ENCODE measurements around the gene DPF1.

DPF1 gene

GRCh38 chr19:38250428-38250820 is 26.4 kb upstream of the DPF1 start:
- H3K9me3 ChIP-seq (ENCODE audit: control insufficient read depth, low read length) = no peaks in the 10 kb centered on the region
- DNase-seq = no peak
- no peaks in the 10 kb centered on the region for H3K4me1 ChIP-seq (ENCODE audit: control insufficient read depth, insufficient read depth, low read length, poor library complexity, severe bottlenecking)
- no peak overlapping the region for H3K27ac ChIP-seq (ENCODE audit: insufficient read depth, low read length, poor library complexity, severe bottlenecking)
- H3K36me3 ChIP-seq (ENCODE audit: control insufficient read depth, insufficient read depth, low read length) = no peaks in the 10 kb centered on the region
- H3K27me3 ChIP-seq (replicated peaks; ENCODE audit: control insufficient read depth, insufficient read depth, low read length, poor library complexity, severe bottlenecking) = no peaks in the 10 kb centered on the region
- H3K4me3 ChIP-seq (ENCODE audit: insufficient read depth, low read depth, low read length, poor library complexity, severe bottlenecking) = no peak overlapping the region

GRCh38 chr19:38248421-38248820 is 24.4 kb upstream of the DPF1 start:
- H3K9me3 ChIP-seq (ENCODE audit: control insufficient read depth, low read length) = no peaks in the 10 kb centered on the region
- H3K27ac ChIP-seq (ENCODE audit: insufficient read depth, low read length, poor library complexity, severe bottlenecking) = no peak overlapping the region
- H3K4me1 ChIP-seq (ENCODE audit: control insufficient read depth, insufficient read depth, low read length, poor library complexity, severe bottlenecking) = no peaks in the 10 kb centered on the region
- H3K4me3 ChIP-seq (ENCODE audit: insufficient read depth, low read depth, low read length, poor library complexity, severe bottlenecking) = no peak overlapping the region
- no peaks in the 10 kb centered on the region for H3K36me3 ChIP-seq (ENCODE audit: control insufficient read depth, insufficient read depth, low read length)
- DNase-seq = no peak
- H3K27me3 ChIP-seq (replicated peaks; ENCODE audit: control insufficient read depth, insufficient read depth, low read length, poor library complexity, severe bottlenecking) = no peaks in the 10 kb centered on the region

GRCh38 chr19:38247734-38248268 is 23.8 kb upstream of the DPF1 start:
- DNase-seq = no peak
- Histone ChIP-seq H3K36me3 (ENCODE audit: control insufficient read depth, insufficient read depth, low read length) (no peaks in the 10 kb centered on the region), H3K27ac (ENCODE audit: insufficient read depth, low read length, poor library complexity, severe bottlenecking) (no peak overlapping the region), H3K27me3 (replicated peaks; ENCODE audit: control insufficient read depth, insufficient read depth, low read length, poor library complexity, severe bottlenecking) (no peaks in the 10 kb centered on the region), H3K4me1 (ENCODE audit: control insufficient read depth, insufficient read depth, low read length, poor library complexity, severe bottlenecking) (no peaks in the 10 kb centered on the region), H3K4me3 (ENCODE audit: insufficient read depth, low read depth, low read length, poor library complexity, severe bottlenecking) (no peak overlapping the region), H3K9me3 (ENCODE audit: control insufficient read depth, low read length) (no peaks in the 10 kb centered on the region)

- Histone ChIP-seq H3K27ac (ENCODE audit: insufficient read depth, low read length, poor library complexity, severe bottlenecking) (no peak overlapping the region), H3K9me3 (ENCODE audit: control insufficient read depth, low read length) (no peaks in the 10 kb centered on the region), H3K36me3 (ENCODE audit: control insufficient read depth, insufficient read depth, low read length) (no peaks in the 10 kb centered on the region), H3K27me3 (replicated peaks; ENCODE audit: control insufficient read depth, insufficient read depth, low read length, poor library complexity, severe bottlenecking) (no peaks in the 10 kb centered on the region), H3K4me3 (ENCODE audit: insufficient read depth, low read depth, low read length, poor library complexity, severe bottlenecking) (no peak overlapping the region), H3K4me1 (ENCODE audit: control insufficient read depth, insufficient read depth, low read length, poor library complexity, severe bottlenecking) (no peaks in the 10 kb centered on the region)
- no peak for DNase-seq
Measured at GRCh38 chr19:38247126-38247525, 23.1 kb upstream of the DPF1 start.

GRCh38 chr19:38245826-38246498 is 21.9 kb upstream of the DPF1 start:
- H3K27me3 ChIP-seq (replicated peaks; ENCODE audit: control insufficient read depth, insufficient read depth, low read length, poor library complexity, severe bottlenecking) = no peaks in the 10 kb centered on the region
- H3K27ac ChIP-seq (ENCODE audit: insufficient read depth, low read length, poor library complexity, severe bottlenecking) = no peak overlapping the region
- DNase-seq = no peak
- H3K4me3 ChIP-seq (ENCODE audit: insufficient read depth, low read depth, low read length, poor library complexity, severe bottlenecking) = no peak overlapping the region
- no peaks in the 10 kb centered on the region for H3K4me1 ChIP-seq (ENCODE audit: control insufficient read depth, insufficient read depth, low read length, poor library complexity, severe bottlenecking)
- H3K36me3 ChIP-seq (ENCODE audit: control insufficient read depth, insufficient read depth, low read length) = no peaks in the 10 kb centered on the region
- no peaks in the 10 kb centered on the region for H3K9me3 ChIP-seq (ENCODE audit: control insufficient read depth, low read length)

- Histone ChIP-seq H3K4me3 (ENCODE audit: insufficient read depth, low read depth, low read length, poor library complexity, severe bottlenecking) (no peak overlapping the region), H3K36me3 (ENCODE audit: control insufficient read depth, insufficient read depth, low read length) (no peaks in the 10 kb centered on the region), H3K4me1 (ENCODE audit: control insufficient read depth, insufficient read depth, low read length, poor library complexity, severe bottlenecking) (no peaks in the 10 kb centered on the region), H3K27me3 (replicated peaks; ENCODE audit: control insufficient read depth, insufficient read depth, low read length, poor library complexity, severe bottlenecking) (no peaks in the 10 kb centered on the region), H3K9me3 (ENCODE audit: control insufficient read depth, low read length) (no peaks in the 10 kb centered on the region), H3K27ac (ENCODE audit: insufficient read depth, low read length, poor library complexity, severe bottlenecking) (no peak overlapping the region)
- DNase-seq = no peak
Measured at GRCh38 chr19:38243279-38243673, 19.3 kb upstream of the DPF1 start.

GRCh38 chr19:38239816-38240215 is 15.8 kb upstream of the DPF1 start:
- no peaks in the 10 kb centered on the region for H3K27me3 ChIP-seq (replicated peaks; ENCODE audit: control insufficient read depth, insufficient read depth, low read length, poor library complexity, severe bottlenecking)

GRCh38 chr19:38234615-38235014 is 10.6 kb upstream of the DPF1 start:
- no peaks in the 10 kb centered on the region for H3K27me3 ChIP-seq (replicated peaks; ENCODE audit: control insufficient read depth, insufficient read depth, low read length, poor library complexity, severe bottlenecking)
- no peak overlapping the region for H3K27ac ChIP-seq (ENCODE audit: insufficient read depth, low read length, poor library complexity, severe bottlenecking)
- no peak for DNase-seq
- no peaks in the 10 kb centered on the region for H3K9me3 ChIP-seq (ENCODE audit: control insufficient read depth, low read length)
- no peak overlapping the region for H3K4me3 ChIP-seq (ENCODE audit: insufficient read depth, low read depth, low read length, poor library complexity, severe bottlenecking)
- no peaks in the 10 kb centered on the region for H3K4me1 ChIP-seq (ENCODE audit: control insufficient read depth, insufficient read depth, low read length, poor library complexity, severe bottlenecking)
- H3K36me3 ChIP-seq (ENCODE audit: control insufficient read depth, insufficient read depth, low read length) = no peaks in the 10 kb centered on the region

More at GRCh38 chr19:38239816-38240215, 15.8 kb upstream of the DPF1 start:
- DNase-seq = no peak
- no peak overlapping the region for H3K27ac ChIP-seq (ENCODE audit: insufficient read depth, low read length, poor library complexity, severe bottlenecking)
- no peak overlapping the region for H3K4me3 ChIP-seq (ENCODE audit: insufficient read depth, low read depth, low read length, poor library complexity, severe bottlenecking)
- H3K9me3 ChIP-seq (ENCODE audit: control insufficient read depth, low read length) = no peaks in the 10 kb centered on the region
- no peaks in the 10 kb centered on the region for H3K36me3 ChIP-seq (ENCODE audit: control insufficient read depth, insufficient read depth, low read length)
- no peaks in the 10 kb centered on the region for H3K4me1 ChIP-seq (ENCODE audit: control insufficient read depth, insufficient read depth, low read length, poor library complexity, severe bottlenecking)

GRCh38 chr19:38233740-38234251 is 9.8 kb upstream of the DPF1 start:
- H3K9me3 ChIP-seq (ENCODE audit: control insufficient read depth, low read length) = no peaks in the 10 kb centered on the region
- peaks cover 6% of the 10 kb centered on the region for H3K4me1 ChIP-seq (ENCODE audit: control insufficient read depth, insufficient read depth, low read length, poor library complexity, severe bottlenecking)
- H3K27me3 ChIP-seq (replicated peaks; ENCODE audit: control insufficient read depth, insufficient read depth, low read length, poor library complexity, severe bottlenecking) = peaks cover 5% of the 10 kb centered on the region
- H3K4me3 ChIP-seq (ENCODE audit: insufficient read depth, low read depth, low read length, poor library complexity, severe bottlenecking) = no peak overlapping the region
- DNase-seq = peak; percentile 36 to 58 (median 49)
- H3K36me3 ChIP-seq (ENCODE audit: control insufficient read depth, insufficient read depth, low read length) = no peaks in the 10 kb centered on the region
- no peak overlapping the region for H3K27ac ChIP-seq (ENCODE audit: insufficient read depth, low read length, poor library complexity, severe bottlenecking)

- H3K27ac ChIP-seq (ENCODE audit: insufficient read depth, low read length, poor library complexity, severe bottlenecking) = no peak overlapping the region
Measured at GRCh38 chr19:38231918-38232317, 7.9 kb upstream of the DPF1 start.

More at GRCh38 chr19:38231918-38232317, 7.9 kb upstream of the DPF1 start:
- H3K4me1 ChIP-seq (ENCODE audit: control insufficient read depth, insufficient read depth, low read length, poor library complexity, severe bottlenecking) = peaks cover 10% of the 10 kb centered on the region
- H3K27me3 ChIP-seq (replicated peaks; ENCODE audit: control insufficient read depth, insufficient read depth, low read length, poor library complexity, severe bottlenecking) = peaks cover 20% of the 10 kb centered on the region
- H3K36me3 ChIP-seq (ENCODE audit: control insufficient read depth, insufficient read depth, low read length) = no peaks in the 10 kb centered on the region
- DNase-seq = no peak
- H3K4me3 ChIP-seq (ENCODE audit: insufficient read depth, low read depth, low read length, poor library complexity, severe bottlenecking) = no peak overlapping the region
- no peaks in the 10 kb centered on the region for H3K9me3 ChIP-seq (ENCODE audit: control insufficient read depth, low read length)

All from effector memory CD4-positive, alpha-beta T cell (primary cell).